Right ventricle myocardium inferior (tissue), 1 donor: Measurements from ENCODE around the gene PTPRN2. TPM values are rescaled to one million over a fixed set of nuclear protein-coding genes. Genes with fewer than 3 reads are reported as not detected.
A peak's percentile ranks its signal among the peaks of the same experiment; 100 is the strongest.

Source experiments
- ATAC-seq: fragments of 200-7000 bp; cut with Tn5 transposase; one replicate; pipeline ENCODE4 v1.9.1; 2020; ENCODE audit warnings: mild to moderate bottlenecking, moderate library complexity
- DNase-seq: peaks from one replicate; pipeline ENCODE4 v3.0.0; 2021; ENCODE audit errors: missing footprints
- intact Hi-C: fragments of 100-400 bp; cut with DNase I; formaldehyde crosslinking; loops from one replicate; pipeline ENCODE4 v1.11.0; 2022
- total RNA-seq: library from RNA; stranded (reverse); fragmentation: NEBNext Ultra II Directional; extraction: Animal tissue kit (Norgen Biotek cat#: 25700); gene quantifications from one replicate; pipeline ENCODE4 v1.2.1, GENCODE V29; 2021
- donor health status: DM: no; HTN: yes; CAD: no; lungs with severe emphysema.

The PTPRN2 gene
- total RNA-seq, 1 donor from 2014 or later: 1.6 TPM

DNA sequence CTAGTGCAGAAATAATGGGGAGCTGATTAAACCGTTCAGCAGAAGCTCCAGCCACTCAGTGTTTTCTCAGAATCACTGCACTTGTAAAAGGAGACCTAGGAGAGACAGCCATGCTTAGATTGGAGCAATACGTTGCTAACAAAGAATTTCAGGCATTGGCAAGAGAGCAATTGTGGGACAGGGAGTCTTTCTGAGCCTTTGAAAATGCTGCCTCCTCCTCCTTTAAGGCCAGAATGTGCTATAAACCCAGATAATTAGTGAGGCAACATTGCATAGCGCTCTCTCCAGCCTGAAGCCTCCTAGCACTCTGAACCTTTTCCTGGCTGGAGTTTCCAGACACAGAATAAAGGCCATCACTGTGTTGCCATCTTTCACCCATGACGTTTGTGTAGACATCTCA is 18.5 kb upstream of the PTPRN2 start:
- intact Hi-C loops: no loop called here
- ATAC-seq: no peak
- no peak for DNase-seq

DNA sequence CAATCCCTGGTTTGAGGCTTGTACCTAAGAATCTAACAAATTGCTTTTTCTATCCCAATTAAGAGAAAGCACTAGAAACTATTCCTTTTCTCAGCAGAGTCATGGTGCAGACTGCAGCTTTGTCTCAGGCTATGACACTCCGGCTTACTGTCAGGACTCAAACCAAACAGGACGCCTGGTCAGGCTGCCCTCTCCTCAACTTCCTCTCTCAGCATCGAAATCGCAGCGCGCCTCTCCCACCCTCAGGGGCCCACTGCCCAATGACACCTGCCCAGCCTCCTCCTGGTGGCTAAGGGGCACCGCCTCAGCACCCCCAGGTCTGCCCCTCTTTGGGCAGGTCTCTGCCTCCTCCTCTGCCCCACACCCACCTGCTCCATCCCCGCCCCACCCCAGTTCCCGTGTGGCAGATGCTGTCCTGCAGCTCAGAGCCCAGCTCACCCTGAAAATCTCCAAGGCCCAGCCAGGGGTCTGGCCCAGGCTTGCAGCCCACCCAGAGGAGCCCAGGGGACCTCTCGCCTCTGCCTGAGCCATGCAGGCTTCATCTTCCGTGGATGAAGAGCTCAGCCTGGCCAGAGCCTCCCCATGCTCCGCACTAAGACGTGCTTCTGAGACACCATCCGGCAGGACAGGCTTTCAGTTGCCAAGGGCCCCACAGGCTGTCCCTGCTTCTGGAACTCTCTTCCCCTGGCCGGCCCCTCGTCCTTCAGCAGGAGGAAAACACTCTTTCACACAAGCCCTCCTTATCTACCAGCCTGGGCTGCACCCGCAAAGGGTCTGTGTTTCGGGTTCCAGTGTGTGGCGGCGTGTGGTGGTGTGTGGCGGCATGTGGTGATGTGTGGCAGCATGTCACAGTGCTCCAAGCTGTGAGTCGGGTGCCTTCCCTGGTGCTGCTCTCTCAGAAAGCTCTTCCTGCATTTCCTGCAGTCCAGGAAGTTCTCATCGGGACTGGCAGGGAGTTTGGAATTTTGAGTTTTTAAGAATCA is 16.4 kb upstream of the PTPRN2 start:
- no peak for DNase-seq
- intact Hi-C loops: no loop called here
- no peak for ATAC-seq

DNA sequence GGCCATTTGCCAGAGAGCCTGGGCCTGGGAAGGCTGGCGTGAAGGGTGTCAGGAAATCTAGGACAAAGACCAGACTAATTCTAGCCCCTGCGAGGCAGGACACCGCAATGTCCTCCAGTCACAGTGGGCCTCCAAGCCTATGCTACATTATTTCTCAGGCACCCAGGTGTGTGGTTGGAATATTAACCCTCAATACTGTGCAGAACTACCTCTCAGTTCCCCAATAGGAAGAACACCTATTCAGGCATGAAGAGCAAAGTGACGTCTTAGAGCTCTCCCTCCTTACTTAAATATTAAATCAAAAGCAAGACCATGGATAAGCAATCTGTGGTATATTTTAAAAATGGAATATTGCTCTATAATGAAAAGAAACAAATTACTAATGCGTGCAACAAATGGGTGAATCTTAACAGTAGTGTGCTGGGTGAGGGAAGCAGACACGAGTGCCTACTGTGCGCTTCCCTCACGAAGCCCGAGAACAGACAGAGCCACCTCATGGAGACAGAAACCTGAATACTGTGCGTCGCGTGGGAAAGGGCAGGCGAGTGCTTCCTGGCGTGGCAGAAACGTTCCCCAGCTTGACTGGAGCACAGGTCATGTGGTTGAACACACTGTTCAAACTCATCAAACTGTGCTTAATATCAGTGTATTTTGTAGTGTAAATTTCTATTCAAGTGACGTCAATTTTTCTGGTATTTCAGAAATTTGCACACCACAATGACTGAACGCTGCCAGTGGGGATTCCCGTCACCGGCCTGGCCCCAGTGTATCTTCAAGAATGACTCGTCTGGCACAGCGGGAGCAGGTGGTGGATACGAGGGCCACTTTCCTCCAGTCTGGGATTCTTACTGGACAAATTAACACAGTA is 15.5 kb upstream of the PTPRN2 start:
- ATAC-seq: no peak
- intact Hi-C loops: no loop called here
- no peak for DNase-seq

DNA sequence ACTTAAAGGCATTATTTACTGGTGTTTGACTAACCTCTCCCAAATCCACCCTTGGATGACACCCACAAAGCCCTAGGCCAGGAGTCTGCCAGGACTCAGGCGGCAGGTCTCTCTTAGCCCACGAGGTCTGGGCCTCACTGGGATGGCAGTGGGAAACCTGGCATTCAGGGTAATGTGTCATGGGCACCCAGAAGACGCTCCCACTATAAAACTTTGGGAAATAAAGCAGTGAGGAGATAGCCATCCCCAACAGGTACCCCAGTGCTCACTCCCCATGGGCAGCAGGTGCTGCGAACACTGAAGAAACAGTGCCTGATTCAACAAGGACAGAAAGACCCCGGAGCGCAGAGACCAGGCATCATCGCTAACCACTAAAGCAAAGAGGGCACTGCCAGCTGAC is 14.4 kb upstream of the PTPRN2 start:
- intact Hi-C loops: no loop called here
- no peak for ATAC-seq
- DNase-seq: no peak

DNA sequence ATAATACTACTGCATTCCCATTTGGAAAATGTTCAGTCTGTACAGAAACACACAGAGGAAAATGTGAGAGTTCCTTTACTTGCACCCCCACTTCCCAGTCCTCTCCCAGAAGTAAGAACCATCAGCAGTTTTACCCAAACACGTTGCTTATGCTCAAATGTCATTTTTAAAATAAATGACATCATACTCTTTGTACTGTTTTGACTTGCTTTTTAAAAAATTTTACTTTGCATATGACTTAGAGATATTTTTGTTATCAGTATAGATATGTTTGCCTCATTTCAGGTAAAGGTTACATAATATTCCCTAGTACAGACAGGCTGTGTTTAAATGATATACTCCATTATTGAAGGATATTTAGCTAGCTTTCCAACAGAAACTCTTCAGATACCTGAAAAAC is 13.5 kb upstream of the PTPRN2 start:
- DNase-seq: no peak
- no peak for ATAC-seq
- intact Hi-C loops: no loop called here

DNA sequence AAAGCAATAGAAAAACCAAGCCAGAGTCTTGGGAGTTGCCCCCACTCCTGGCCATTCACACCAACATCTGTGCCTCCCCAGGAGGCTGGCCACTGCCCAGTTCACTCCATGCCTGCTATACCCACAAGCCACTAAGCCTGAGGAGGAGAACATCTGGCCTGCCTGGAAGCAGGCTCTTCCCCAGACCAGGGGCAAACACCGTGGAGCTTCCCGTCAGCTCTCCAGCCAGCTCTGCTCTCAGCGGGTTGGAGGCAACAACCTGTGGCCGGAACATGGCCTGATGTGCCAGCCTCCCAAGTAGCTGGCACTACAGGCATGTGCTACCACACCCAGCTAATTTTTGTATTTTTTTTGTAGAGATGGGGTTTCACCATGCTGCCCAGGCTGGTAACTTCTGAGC is 9.1 kb upstream of the PTPRN2 start:
- no peak for DNase-seq
- intact Hi-C loops: no loop called here
- no peak for ATAC-seq

DNA sequence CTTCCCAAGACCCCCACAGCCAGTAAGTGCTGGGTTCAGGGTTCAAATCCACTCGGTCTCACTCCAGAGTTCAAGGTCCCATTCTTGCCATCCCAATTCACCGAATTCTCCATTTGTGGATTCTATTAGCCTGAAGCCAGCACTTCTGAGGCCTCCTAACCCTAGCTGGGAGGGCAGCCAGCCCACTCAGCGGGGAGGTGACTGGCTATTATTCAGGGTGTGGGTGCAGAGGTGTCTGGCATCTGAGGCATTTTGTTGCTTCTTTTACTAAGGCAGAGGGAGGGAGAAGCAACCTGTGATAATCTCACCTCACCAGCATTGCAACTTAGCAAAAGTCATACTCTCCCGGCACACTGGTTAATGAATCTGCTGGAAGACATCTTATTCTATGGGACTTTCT is 8.7 kb upstream of the PTPRN2 start:
- ATAC-seq: no peak
- DNase-seq: no peak
- intact Hi-C loops: no loop called here

DNA sequence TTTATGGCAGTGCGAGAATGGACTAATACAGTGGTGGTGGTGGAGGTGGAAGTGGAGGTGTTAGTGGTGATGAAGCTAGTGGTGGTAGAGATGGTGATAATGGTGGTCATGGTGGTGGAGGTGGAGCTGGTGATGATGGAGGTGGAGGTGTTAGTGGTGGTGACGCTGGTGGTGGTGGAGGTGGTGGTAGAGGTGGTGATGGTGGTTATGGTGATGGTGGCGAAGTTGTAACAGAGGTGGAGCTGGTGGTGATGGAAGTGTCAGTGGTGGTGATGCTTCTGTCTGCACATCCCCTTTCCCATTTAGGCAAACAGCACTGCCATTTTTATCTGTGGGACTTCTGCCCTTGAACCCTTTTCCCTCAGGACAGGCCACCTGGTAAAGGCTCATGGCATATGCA is 7.4 kb upstream of the PTPRN2 start:
- DNase-seq: no peak
- peak; percentile 72 for ATAC-seq

DNA sequence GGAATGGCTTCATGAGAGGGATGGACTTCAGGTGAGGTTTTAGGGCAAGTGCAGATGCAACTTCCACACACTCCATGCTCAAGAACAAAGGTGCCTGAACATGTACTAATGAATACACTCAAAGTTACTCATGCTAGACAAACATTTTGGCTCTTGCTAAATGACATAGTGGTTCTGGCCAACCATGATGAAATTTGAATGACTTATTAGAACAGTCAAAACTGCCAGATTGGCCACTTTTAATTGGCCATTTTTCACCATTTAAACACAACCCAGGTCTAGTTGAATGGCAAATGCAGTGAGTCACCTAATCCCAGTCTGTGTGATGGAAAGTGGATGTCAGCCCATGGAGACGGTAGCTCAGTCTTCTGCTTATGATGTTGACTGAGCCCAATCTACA is 4.9 kb upstream of the PTPRN2 start:
- ATAC-seq (no peak), DNase-seq (no peak)
- intact Hi-C loops: no loop called here

More for the DNA sequence above, 7.4 kb upstream of the PTPRN2 start:
- intact Hi-C loops: no loop called here

DNA sequence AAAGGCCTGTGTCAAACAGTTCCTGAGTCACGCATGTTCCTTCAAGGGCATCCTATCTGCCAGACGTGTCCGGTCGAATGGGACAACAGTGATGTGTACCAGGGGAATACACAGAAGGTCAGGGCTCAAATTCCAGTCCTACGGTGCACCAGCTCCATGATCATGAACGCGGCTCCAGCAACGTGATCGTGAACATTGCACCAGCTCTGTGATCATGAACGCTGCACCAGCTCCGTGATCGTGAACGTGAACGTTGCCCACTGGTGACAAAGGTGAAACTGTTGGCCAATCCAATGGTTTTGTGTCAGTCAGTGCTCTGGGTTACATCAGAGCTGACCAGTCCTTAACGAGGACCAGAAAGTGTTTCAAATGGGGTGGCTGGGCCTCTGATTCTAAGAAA is 4.3 kb upstream of the PTPRN2 start:
- DNase-seq (no peak), ATAC-seq (no peak)
- intact Hi-C loops: no loop called here

DNA sequence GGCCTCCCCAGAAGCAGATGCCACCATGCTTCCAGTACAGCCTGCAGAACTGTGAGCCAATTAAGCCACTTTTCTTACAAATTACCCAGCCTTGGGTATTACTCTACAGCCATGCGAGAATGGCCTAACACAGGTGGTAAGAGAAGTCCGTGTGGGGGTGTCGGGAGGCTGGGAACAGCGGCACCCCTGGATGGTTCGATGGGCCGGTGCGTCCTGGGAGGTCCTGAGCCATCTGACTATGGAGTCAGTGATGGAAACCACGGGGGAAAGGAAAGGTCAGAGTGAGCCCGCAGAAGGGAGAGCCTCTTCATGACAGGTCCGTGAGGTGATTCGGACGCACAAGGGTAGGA is 2.5 kb upstream of the PTPRN2 start:
- ATAC-seq (no peak), DNase-seq (no peak)
- intact Hi-C loops: no loop called here

DNA sequence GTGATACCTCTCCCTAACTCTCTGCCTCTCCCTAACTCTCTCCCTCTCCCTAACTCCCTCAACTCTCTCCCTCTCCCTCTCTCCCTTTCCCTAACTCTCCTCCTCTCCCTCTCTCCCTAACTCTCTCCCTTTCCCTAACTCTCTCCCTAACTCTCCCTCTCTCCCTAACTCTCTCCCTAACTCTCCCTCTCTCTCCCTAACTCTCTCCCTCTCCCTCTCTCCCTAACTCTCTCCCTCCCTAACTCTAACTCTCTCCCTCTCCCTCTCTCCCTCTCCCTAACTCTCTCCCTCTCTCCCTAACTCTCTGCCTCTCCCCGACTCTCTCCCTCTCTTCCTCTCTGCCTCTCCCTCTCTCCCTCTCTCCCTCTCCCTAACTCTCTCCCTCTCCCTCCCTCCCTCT is 2.0 kb upstream of the PTPRN2 start:
- intact Hi-C loops: no loop called here
- no peak for ATAC-seq
- no peak for DNase-seq

DNA sequence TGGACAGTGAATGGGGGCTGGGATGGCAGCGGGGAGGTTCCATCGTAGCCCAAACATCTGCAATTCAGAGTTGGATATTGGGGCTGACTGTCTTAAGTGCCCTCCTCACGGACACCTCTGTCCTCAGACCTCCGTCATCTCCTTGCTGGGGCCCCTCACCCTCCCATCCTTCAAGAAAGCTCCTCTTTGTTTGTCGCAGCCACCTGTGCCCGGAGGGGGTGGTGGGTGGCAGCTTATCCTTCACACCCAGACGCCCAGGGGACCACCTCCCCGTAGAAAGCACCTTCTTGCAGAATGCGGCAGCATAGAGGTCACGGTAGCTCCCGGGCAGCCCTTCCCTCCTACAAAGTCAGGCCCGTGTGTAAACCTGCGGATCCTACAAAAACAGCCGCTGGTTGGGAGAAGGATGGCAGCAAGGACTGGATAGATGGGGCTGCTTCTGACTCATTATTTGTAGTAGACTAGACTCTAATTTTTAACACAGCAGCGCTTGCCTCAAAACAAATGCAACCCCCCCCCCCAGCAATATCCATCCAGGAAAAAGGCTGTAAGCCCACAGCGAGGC is 1.3 kb upstream of the PTPRN2 start:
- intact Hi-C loops: no loop called here
- ATAC-seq: no peak
- no peak for DNase-seq

DNA sequence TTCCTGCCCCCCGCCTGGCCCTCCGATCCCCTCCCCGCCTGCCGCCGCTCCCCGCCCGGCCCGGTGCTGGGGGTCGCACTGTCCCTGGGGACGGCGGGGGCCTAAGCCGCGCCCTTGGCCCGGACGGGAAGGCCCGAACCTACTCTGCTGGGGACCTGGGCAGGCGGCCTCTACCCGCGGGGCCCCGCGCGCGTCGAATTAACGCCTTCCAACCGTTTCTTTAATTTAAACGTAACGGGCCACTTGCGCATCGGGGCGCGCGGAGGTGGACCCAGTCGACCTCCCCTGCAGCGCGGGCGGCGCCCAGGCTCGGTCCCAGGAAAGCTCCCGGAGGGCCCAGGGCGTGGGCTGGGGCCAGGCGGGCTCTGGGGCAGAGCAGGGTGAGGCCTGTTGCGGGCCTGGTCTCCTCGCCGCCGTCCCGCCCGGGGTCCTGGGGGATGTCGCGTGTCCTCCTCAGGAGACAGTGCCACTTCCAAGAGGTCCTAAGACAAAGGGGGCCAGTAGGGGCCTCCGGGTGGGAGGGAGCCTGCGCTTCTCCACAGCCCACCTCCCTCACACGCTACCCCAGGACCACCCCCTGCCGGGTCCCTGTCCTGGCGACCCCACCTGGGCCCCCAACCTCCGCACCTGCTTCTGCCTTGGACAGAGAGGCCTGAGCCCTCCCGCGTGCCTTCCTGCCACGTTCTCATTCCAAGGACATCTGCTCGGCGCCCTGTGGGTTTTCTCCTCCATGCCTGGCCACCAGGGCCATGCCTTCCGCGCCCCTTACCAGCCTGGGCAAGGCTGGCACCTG is 658 bp upstream of the PTPRN2 start:
- DNase-seq (no peak), ATAC-seq (peak; percentile 15)
- intact Hi-C loops: no loop called here

DNA sequence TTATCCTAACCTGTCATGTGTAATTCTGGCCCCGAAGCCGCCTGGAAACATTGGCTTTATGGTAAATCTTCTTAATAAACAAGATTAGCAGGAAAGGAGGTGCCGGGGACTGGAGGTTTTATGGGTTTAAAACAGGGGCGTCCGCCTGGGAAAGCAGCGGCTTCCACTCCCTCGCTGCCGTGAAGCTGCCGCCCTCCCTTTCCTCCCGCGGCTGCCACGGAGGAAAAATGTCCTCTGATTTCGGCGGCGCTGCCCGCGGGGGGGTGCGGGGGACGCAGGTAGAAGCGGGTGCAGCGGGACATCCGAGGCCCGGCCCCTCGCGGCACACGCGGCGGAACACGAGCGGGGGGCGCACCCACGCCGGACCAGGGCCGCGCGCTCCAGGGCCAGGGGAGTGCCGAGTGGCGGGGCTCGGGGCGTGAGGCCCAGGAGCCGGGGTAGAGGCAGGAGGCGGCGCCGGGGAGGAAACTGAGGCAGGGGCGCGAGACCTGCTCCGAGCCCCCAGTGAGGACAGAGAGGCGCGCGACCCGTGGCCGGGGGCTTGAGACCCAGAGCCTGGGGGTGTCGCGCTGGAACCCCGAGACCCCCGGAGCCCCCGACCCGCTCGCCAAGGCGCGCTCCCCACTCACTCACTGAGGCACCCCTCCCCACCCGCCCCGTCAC is 993 bp downstream of the PTPRN2 start:
- intact Hi-C loops: no loop called here
- no peak for DNase-seq
- no peak for ATAC-seq

DNA sequence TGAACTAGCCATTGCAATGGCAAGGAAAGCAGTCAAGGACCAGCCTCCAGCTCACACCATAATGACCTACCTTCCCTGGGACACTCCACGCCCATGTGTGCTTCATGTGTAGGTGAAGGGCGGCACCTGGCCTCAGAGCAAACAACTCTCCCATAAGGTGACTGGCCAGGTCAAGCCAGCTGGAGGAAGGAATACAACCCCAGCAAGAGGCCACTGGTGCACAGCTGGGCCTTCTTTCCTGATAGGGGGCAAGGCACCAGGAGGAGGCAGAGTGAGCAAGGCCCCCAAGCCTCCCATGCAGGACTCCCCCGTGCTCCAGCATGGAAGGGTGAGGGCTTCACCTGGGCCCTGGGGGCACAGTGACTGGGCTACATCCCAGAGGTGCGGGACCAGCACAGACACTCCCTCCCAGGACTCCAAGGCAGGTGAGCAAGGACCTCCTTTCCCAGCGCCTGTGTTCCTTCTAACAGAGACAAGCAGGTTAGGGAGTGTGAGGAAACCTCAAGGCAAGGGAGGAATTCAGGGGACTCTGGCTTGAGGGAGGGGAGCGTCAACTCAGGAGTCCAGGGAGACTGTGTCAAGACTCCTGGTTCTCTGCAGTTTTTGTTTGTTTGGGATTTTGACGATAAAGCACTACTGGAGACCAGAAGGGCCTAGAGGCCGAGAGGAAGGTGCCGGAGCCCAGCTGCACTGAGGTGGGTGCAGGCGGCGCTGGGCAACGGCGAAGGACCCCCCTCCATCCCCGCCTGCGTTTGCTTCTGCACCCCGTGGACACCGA is 1.7 kb downstream of the PTPRN2 start:
- intact Hi-C loops: no loop called here
- no peak for DNase-seq

DNA sequence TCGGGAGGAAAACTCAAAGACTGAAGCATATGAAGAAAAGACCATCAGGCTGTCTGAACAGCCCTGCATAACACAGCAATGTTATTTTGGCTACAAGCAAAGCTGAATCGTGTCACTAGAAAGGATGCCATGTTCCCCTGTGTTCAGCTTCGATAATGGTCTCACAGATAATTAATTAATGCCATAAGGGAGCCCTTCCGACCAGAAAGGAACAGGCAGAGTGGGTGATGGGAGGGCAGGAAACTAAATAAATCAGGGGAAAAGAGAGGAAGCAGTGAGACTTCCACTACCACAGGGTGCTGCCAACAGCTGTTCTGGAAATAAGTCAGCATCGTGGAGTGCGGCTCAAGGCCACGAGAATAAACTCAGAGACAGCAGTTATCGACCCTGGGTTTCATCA is 3.2 kb downstream of the PTPRN2 start:
- intact Hi-C loops: no loop called here
- no peak for DNase-seq
- no peak for ATAC-seq

More for the DNA sequence above, 1.7 kb downstream of the PTPRN2 start:
- no peak for ATAC-seq

DNA sequence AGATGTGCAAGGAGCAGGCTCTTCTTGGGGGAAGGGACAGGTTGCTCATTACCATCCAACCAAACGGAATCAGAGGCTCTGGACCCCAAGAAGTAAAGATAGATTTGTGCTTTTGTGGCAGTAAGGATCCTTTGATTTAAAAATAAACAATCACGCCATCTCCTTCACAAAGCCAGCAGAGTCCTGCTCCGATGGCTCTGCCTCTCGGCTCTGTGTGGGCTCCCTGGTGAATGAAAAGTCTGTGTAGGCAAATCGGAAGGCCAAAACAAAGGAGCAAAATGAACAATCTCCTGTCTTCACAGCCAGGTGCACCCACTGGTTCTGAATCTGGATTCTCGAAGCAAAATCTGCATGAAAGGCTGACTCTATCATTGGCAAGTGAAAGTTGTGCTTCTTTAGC is 3.8 kb downstream of the PTPRN2 start:
- DNase-seq (no peak), ATAC-seq (no peak)

More for the DNA sequence above, 3.8 kb downstream of the PTPRN2 start:
- intact Hi-C loops: no loop called here
